Karpas-422 (cell line): ENCODE data around the gene LNPEP. TPM values are rescaled to one million over a fixed set of nuclear protein-coding genes. Genes with fewer than 3 reads are reported as not detected.

Source experiments
- DNase-seq: peaks from one replicate; pipeline ENCODE4 v3.0.0-alpha.2; 2015
- H2AFZ ChIP-seq: fragments of 200-600 bp; sonication (generic); 2 replicates; pipeline ENCODE4 v1.6.1; 2014; ENCODE audit warnings: antibody characterized with exemption, low read length, mixed read lengths
- H3K27ac ChIP-seq: fragments of 200-600 bp; sonication (generic); 2 replicates; pipeline ENCODE4 v1.5.1; 2014; ENCODE audit warnings: mild to moderate bottlenecking, low read length, moderate library complexity
- H3K27me3 ChIP-seq: fragments of 200-600 bp; sonication (generic); 2 replicates; pipeline ENCODE4 v1.6.1; 2014; ENCODE audit warnings: low read length, mixed read lengths
- H3K36me3 ChIP-seq: fragments of 200-600 bp; sonication (generic); 2 replicates; pipeline ENCODE4 v1.6.1; 2014; ENCODE audit warnings: low read length, mixed read lengths; ENCODE audit not compliant: insufficient read depth
- H3K4me1 ChIP-seq: fragments of 200-600 bp; sonication (generic); 2 replicates; pipeline ENCODE4 v1.6.1; 2014; ENCODE audit warnings: mild to moderate bottlenecking, low read length, mixed read lengths
- H3K4me2 ChIP-seq: fragments of 200-600 bp; sonication (generic); 2 replicates; pipeline ENCODE4 v1.6.1; 2014; ENCODE audit warnings: low read length, low read depth, mild to moderate bottlenecking; ENCODE audit not compliant: poor library complexity, severe bottlenecking
- H3K4me3 ChIP-seq: fragments of 200-600 bp; sonication (generic); 2 replicates; pipeline ENCODE4 v1.5.1; 2014; ENCODE audit warnings: mild to moderate bottlenecking, antibody characterized with exemption, low read length, mixed read lengths
- H3K79me2 ChIP-seq: fragments of 200-600 bp; sonication (generic); 2 replicates; pipeline ENCODE4 v1.6.1; 2014; ENCODE audit warnings: mild to moderate bottlenecking, low read length, mixed read lengths
- H3K9ac ChIP-seq: fragments of 200-600 bp; sonication (generic); 2 replicates; pipeline ENCODE4 v1.6.0; 2014; ENCODE audit warnings: low read length
- H3K9me2 ChIP-seq: fragments of 200-600 bp; sonication (generic), shearing (Covaris generic); replicated peaks from 2 replicates; pipeline ENCODE4 v1.6.0; 2014; ENCODE audit warnings: mild to moderate bottlenecking, low read length, moderate library complexity; ENCODE audit not compliant: insufficient read depth
- H3K9me3 ChIP-seq: fragments of 300-700, 200-600 bp; sonication (generic); 2 replicates; pipeline ENCODE4 v1.6.1; 2014; ENCODE audit warnings: low read length, mixed read lengths
- H4K20me1 ChIP-seq: fragments of 200-600 bp; sonication (generic); 2 replicates; pipeline ENCODE4 v1.6.1; 2014; ENCODE audit warnings: mild to moderate bottlenecking, antibody characterized with exemption, low read length, low read depth; ENCODE audit not compliant: insufficient read depth
- total RNA-seq: library from RNA; depleted of rRNA; stranded (reverse); fragments of >200 nt; shearing (Covaris generic); gene quantifications from 2 replicates; pipeline ENCODE4 v1.2.3, GENCODE V29; 2014; ENCODE audit warnings: low replicate concordance

LNPEP gene
- total RNA-seq, 1 experiment from 2014 or later, result 92.3 TPM

DNA sequence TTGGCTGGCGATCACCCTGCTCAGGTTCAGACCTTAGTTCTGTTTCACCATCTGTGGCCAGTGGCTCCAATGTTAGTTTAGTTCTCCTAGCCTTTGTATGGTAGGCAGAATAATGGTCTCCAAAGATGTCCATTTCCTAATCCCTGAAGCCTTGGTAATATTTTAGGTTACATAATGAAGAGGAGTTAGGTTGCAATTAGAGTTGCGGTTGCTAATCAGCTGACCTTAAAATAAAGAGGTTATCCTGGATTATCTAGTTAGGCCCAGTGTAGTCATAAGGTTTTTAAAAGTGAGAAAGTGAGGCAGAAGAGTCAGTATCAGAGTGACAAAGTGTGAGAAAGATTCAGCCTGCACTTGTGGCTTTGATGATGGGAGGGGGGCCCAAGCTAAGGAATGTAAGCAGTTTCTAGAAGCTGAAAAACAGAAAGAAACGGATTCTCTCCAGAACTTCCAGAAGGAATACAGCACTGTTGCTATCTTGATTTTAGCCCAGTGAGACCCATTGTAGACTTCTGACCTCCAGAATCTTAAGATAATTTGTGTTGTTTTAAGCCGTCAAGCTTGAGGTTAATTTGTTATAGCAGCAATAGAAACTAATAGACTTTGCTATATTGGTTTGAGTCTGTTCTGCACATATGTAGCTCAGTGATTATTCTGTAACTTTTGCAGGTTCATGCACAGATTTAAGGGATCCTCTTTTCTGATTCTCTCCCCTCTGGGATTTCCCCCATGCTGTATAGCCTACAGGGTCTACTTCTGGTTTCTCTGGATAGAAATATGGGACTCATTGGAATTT, 21.6 kb downstream of the LNPEP start:
- H3K36me3 ChIP-seq, result no peaks in the 10 kb centered on the region; the same call in 1 of the 2 replicates
- H3K9me3 ChIP-seq, result no peaks in the 10 kb centered on the region
- H3K4me3 ChIP-seq, result peak overlapping the region; percentile 46
- H4K20me1 ChIP-seq, result no peaks in the 10 kb centered on the region
- DNase-seq, result no peak
- peak overlapping the region; percentile 14 for H3K9ac ChIP-seq
- peak overlapping the region; percentile 69 for H3K27ac ChIP-seq
- H3K4me1 ChIP-seq, result peaks cover 65% of the 10 kb centered on the region
- H3K9me2 ChIP-seq, result no peaks in the 10 kb centered on the region
- peaks cover 90% of the 10 kb centered on the region for H3K79me2 ChIP-seq
- H3K27me3 ChIP-seq, result no peaks in the 10 kb centered on the region
- no peak overlapping the region for H2AFZ ChIP-seq
- peak overlapping the region; percentile 61 for H3K4me2 ChIP-seq

DNA sequence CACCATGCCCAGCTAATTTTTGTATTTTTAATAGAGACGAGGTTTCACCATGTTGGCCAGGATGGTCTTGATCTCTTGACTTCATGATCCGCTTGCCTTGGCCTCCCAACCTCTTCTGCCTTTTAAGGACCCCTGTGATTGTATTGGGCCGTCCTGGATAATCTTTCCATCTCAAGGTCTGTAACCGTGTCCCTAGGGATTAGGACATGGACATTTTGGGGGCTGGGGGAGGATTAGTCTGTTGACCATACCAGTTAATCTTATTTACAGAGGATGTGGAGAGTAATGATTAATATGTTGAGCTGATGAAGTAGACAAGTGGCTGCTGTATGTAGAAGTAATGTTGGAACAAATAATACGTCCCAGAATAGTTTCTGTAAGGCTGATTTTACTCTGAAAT, 23.1 kb downstream of the LNPEP start:
- DNase-seq, result no peak
- Histone ChIP-seq H3K9me2 (no peaks in the 10 kb centered on the region), H3K4me2 (no peak overlapping the region), H3K36me3 (no peaks in the 10 kb centered on the region; the same call in 1 of the 2 replicates), H3K27ac (no peak overlapping the region), H3K4me1 (peaks cover 68% of the 10 kb centered on the region), H3K9me3 (no peaks in the 10 kb centered on the region), H3K4me3 (no peak overlapping the region), H4K20me1 (no peaks in the 10 kb centered on the region), H3K27me3 (no peaks in the 10 kb centered on the region), H2AFZ (no peak overlapping the region), H3K79me2 (peaks cover 90% of the 10 kb centered on the region), H3K9ac (no peak overlapping the region)

DNA sequence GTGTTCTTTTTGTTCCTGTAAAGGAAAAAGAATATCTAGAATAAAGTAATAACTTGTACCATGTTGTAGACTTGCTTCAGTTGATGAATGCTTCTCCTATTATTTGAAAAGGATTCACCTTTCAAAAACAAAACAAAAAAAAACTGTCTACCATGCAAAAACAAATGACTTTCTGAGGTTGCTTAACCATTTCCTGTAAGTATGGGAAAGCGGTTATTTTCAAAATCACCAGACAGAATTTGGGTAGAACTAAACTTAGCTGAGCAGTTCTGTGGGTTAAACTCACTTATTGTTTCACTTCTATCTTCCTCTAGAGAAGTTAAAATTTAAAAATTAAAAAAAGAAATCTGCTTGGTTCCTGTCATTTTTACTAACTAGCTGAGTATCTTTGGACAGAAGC, 25.2 kb downstream of the LNPEP start:
- no peaks in the 10 kb centered on the region for H3K9me3 ChIP-seq
- H3K9ac ChIP-seq, result peak overlapping the region; percentile 6; the same call in 1 of the 2 replicates
- no peaks in the 10 kb centered on the region for H3K27me3 ChIP-seq
- no peaks in the 10 kb centered on the region for H4K20me1 ChIP-seq
- H3K36me3 ChIP-seq, result no peaks in the 10 kb centered on the region; the same call in 1 of the 2 replicates
- peaks cover 92% of the 10 kb centered on the region for H3K79me2 ChIP-seq
- peak overlapping the region; percentile 50 for H3K4me2 ChIP-seq
- peak; percentile 72 for DNase-seq
- H3K27ac ChIP-seq, result peak overlapping the region; percentile 77
- H3K9me2 ChIP-seq, result no peaks in the 10 kb centered on the region
- no peak overlapping the region for H2AFZ ChIP-seq
- H3K4me3 ChIP-seq, result peak overlapping the region; percentile 9; the same call in 1 of the 2 replicates
- peaks cover 62% of the 10 kb centered on the region for H3K4me1 ChIP-seq

DNA sequence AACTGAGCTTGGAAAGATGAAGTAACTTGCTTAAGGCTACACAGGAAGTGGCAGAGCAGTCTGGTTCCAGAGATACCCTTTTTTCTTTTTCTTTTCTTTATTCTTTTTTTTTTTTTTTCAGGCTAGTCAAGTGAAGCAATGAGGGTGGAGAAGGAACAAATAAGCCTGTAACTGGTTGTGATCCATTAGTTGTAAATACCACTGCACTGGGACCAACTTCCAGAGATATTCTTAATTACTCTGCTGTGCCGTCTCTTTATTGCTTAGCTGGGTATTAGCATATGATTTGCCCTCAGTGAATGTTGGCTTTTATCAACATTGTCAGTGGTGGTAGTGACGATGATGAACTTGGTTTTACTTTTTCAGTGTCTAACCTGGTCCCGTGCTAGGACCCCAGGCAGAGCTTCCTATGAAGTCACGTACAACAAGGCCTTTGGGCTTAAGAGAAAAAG, 26.7 kb downstream of the LNPEP start:
- H3K79me2 ChIP-seq, result peaks cover 93% of the 10 kb centered on the region
- H3K27me3 ChIP-seq, result no peaks in the 10 kb centered on the region
- H4K20me1 ChIP-seq, result no peaks in the 10 kb centered on the region
- DNase-seq, result no peak
- peak overlapping the region; percentile 23 for H3K9ac ChIP-seq
- no peaks in the 10 kb centered on the region; the same call in 1 of the 2 replicates for H3K36me3 ChIP-seq
- no peaks in the 10 kb centered on the region for H3K9me3 ChIP-seq
- peak overlapping the region; percentile 5; the same call in 1 of the 2 replicates for H3K4me3 ChIP-seq
- peaks cover 52% of the 10 kb centered on the region for H3K4me1 ChIP-seq
- no peaks in the 10 kb centered on the region for H3K9me2 ChIP-seq
- H2AFZ ChIP-seq, result peak overlapping the region; percentile 3
- peak overlapping the region; percentile 77 for H3K27ac ChIP-seq
- peak overlapping the region; percentile 50 for H3K4me2 ChIP-seq

DNA sequence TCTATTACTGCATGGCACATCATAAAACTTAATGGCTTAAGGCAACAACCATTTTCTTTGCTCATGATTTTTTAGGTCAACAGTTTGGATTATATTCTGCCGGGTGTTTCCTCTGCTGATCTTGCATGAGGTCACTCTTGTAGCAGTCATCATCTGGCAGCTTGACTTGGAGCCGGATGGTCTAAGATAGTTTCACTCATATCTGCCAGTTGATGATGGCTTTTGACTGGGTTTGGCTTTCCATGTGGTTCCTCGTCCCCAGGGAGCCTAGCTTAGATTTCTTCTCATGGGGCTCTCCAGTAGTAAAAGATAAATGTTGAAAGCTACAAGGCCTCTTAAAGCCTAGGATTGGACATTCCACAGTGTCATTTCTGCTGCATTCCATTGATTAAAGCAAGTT, 27.4 kb downstream of the LNPEP start:
- Histone ChIP-seq H3K27me3 (no peaks in the 10 kb centered on the region), H3K27ac (peak overlapping the region; percentile 77), H3K79me2 (peaks cover 93% of the 10 kb centered on the region), H3K9me3 (no peaks in the 10 kb centered on the region), H3K4me2 (peak overlapping the region; percentile 50), H3K36me3 (no peaks in the 10 kb centered on the region; the same call in 1 of the 2 replicates), H3K9ac (no peak overlapping the region), H3K4me3 (no peak overlapping the region), H4K20me1 (no peaks in the 10 kb centered on the region), H3K9me2 (no peaks in the 10 kb centered on the region), H2AFZ (no peak overlapping the region), H3K4me1 (peaks cover 52% of the 10 kb centered on the region)
- DNase-seq, result no peak

DNA sequence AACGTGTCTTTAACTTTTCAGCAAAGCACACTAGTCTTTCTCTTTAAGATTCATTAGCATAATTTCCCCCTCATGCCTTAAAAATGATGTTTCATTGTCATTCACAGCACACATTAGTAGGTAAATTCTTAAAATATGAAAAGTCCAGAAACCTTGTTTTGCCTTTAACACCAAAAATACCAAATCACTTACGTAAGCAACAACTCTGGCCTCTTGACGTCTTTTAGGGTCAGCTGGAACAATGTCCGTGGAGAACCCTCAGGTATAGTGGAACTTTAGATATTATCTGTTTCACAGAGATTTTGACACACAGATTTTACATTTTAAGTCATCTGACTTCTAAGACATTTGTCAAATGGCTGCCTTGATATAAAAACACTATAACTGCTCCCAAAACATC, 30.9 kb downstream of the LNPEP start:
- H3K79me2 ChIP-seq, result peaks cover 97% of the 10 kb centered on the region
- no peak overlapping the region for H2AFZ ChIP-seq
- no peak for DNase-seq
- no peaks in the 10 kb centered on the region for H3K9me2 ChIP-seq
- no peaks in the 10 kb centered on the region for H4K20me1 ChIP-seq
- no peak overlapping the region for H3K27ac ChIP-seq
- peaks cover 65% of the 10 kb centered on the region for H3K4me1 ChIP-seq
- H3K4me2 ChIP-seq, result no peak overlapping the region
- H3K4me3 ChIP-seq, result no peak overlapping the region
- no peaks in the 10 kb centered on the region for H3K27me3 ChIP-seq
- no peaks in the 10 kb centered on the region for H3K9me3 ChIP-seq
- H3K9ac ChIP-seq, result no peak overlapping the region
- H3K36me3 ChIP-seq, result no peaks in the 10 kb centered on the region

DNA sequence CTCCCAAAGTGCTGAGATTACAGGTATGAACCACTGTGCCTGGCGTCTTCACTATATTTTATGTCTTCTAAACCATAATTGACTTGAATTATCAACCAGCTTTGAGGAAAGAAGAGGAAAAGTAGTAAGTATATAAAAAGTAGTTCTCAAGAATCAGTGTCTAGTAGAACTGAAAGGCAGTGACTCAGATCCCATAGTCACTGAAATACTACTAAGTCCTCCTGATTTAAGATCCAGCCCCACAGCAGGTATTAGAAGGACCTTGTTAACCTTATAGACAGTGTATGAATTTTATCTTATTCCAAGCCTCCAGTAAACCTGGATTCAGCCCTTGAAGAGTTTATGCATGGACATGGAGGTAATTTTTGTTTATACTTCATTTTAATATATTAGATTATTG, 31.5 kb downstream of the LNPEP start:
- no peaks in the 10 kb centered on the region for H3K9me3 ChIP-seq
- H4K20me1 ChIP-seq, result no peaks in the 10 kb centered on the region
- H3K4me3 ChIP-seq, result no peak overlapping the region
- peaks cover 65% of the 10 kb centered on the region for H3K4me1 ChIP-seq
- no peaks in the 10 kb centered on the region for H3K36me3 ChIP-seq
- no peaks in the 10 kb centered on the region for H3K9me2 ChIP-seq
- peaks cover 97% of the 10 kb centered on the region for H3K79me2 ChIP-seq
- peak overlapping the region; percentile 49 for H3K4me2 ChIP-seq
- DNase-seq, result no peak
- no peaks in the 10 kb centered on the region for H3K27me3 ChIP-seq
- peak overlapping the region; percentile 63 for H3K27ac ChIP-seq
- H2AFZ ChIP-seq, result no peak overlapping the region
- peak overlapping the region; percentile 31; the same call in 1 of the 2 replicates for H3K9ac ChIP-seq

DNA sequence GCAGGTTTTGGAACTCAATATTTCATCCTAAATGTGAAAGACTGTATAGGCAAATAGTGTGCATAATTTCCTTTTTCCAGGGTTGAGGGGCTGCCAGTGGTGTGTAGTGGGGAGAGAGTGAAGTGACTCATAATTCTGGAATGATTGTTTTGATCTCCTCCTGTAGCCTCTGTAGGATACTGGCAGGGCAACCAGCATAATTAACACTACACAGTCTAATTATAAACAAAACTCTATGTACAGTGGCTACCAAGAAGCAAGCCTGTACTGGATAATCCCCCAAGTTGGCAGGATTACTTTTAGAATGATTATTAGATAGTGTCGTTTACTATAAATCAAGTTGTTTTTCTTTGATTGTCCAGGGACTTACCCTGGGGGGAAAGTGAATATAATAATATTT, 32.2 kb downstream of the LNPEP start:
- peaks cover 97% of the 10 kb centered on the region for H3K79me2 ChIP-seq
- no peaks in the 10 kb centered on the region for H3K27me3 ChIP-seq
- H3K9ac ChIP-seq, result peak overlapping the region; percentile 31
- H3K27ac ChIP-seq, result peak overlapping the region; percentile 63
- no peaks in the 10 kb centered on the region for H3K36me3 ChIP-seq
- no peaks in the 10 kb centered on the region for H4K20me1 ChIP-seq
- H3K4me1 ChIP-seq, result peaks cover 65% of the 10 kb centered on the region
- no peaks in the 10 kb centered on the region for H3K9me3 ChIP-seq
- peak overlapping the region; percentile 49 for H3K4me2 ChIP-seq
- no peak for DNase-seq
- peak overlapping the region; percentile 12; the same call in 1 of the 2 replicates for H3K4me3 ChIP-seq
- no peak overlapping the region for H2AFZ ChIP-seq
- H3K9me2 ChIP-seq, result no peaks in the 10 kb centered on the region
